OCI-LY1 (cell line): ENCODE data around the gene B4GALT5.

Source experiments
- H2AFZ ChIP-seq: fragments of 200-600 bp; sonication (generic), shearing (Covaris generic); 2 replicates; pipeline ENCODE4 v1.6.0; 2014; ENCODE audit warnings: antibody characterized with exemption, mild to moderate bottlenecking, low read length
- H3F3A ChIP-seq: fragments of 200-600 bp; sonication (generic), shearing (Covaris generic); 2 replicates; pipeline ENCODE4 v1.6.0; 2014; ENCODE audit warnings: mild to moderate bottlenecking, antibody characterized with exemption, low read length, moderate library complexity; ENCODE audit not compliant: insufficient read depth
- H3K27ac ChIP-seq: fragments of 200-600 bp; sonication (generic); 2 replicates; pipeline ENCODE4 v1.5.1; 2014; ENCODE audit warnings: low read length, mixed run types, mild to moderate bottlenecking, low read depth; ENCODE audit not compliant: poor library complexity, severe bottlenecking
- H3K27me3 ChIP-seq: fragments of 200-600 bp; sonication (generic); 2 replicates; pipeline ENCODE4 v1.6.0; 2014; ENCODE audit warnings: antibody characterized with exemption, mild to moderate bottlenecking, low read length, moderate library complexity; ENCODE audit not compliant: insufficient read depth
- H3K36me3 ChIP-seq: fragments of 200-600 bp; sonication (generic); 2 replicates; pipeline ENCODE4 v1.6.1; 2014; ENCODE audit warnings: mild to moderate bottlenecking, antibody characterized with exemption, low read length, moderate library complexity, mixed read lengths; ENCODE audit not compliant: insufficient read depth
- H3K4me1 ChIP-seq: fragments of 200-600 bp; sonication (generic); 2 replicates; pipeline ENCODE4 v1.5.1; 2014; ENCODE audit warnings: mild to moderate bottlenecking, low read length, moderate library complexity; ENCODE audit not compliant: insufficient read depth, severe bottlenecking
- H3K4me2 ChIP-seq: fragments of 200-600 bp; sonication (generic), shearing (Covaris generic); 2 replicates; pipeline ENCODE4 v1.6.1; 2014; ENCODE audit warnings: low read length
- H3K4me3 ChIP-seq: fragments of 200-600 bp; sonication (generic); 2 replicates; pipeline ENCODE4 v1.5.1; 2014; ENCODE audit warnings: low read length, low read depth, mild to moderate bottlenecking, mixed read lengths; ENCODE audit not compliant: poor library complexity, severe bottlenecking
- H3K79me2 ChIP-seq: fragments of 200-600 bp; shearing (Covaris generic); 2 replicates; pipeline ENCODE4 v1.6.1; 2016; ENCODE audit warnings: mixed run types, low read length, mixed read lengths; ENCODE audit not compliant: insufficient read depth
- H3K9ac ChIP-seq: fragments of 200-600 bp; sonication (generic), shearing (Covaris generic); 2 replicates; pipeline ENCODE4 v1.6.1; 2014; ENCODE audit warnings: mild to moderate bottlenecking, low read length, mixed read lengths
- H3K9me2 ChIP-seq: fragments of 200-600 bp; sonication (generic), shearing (Covaris generic); 2 replicates; pipeline ENCODE4 v1.6.1; 2014; ENCODE audit warnings: low read depth, mild to moderate bottlenecking, low read length, mixed read lengths
- H3K9me3 ChIP-seq: fragments of 200-600 bp; shearing (Covaris generic); 2 replicates; pipeline ENCODE4 v1.6.1; 2014; ENCODE audit warnings: low read length, mixed read lengths
- H4K20me1 ChIP-seq: fragments of 200-600 bp; sonication (generic), shearing (Covaris generic); 2 replicates; pipeline ENCODE4 v1.6.0; 2016; ENCODE audit warnings: mild to moderate bottlenecking, low read length; ENCODE audit not compliant: insufficient read depth
- CTCF ChIP-seq: fragments of 200-600 bp; sonication (generic), shearing (Covaris generic); IDR thresholded peaks from 2 replicates; pipeline ENCODE4 v1.5.1; 2017; ENCODE audit warnings: mild to moderate bottlenecking, antibody characterized with exemption, low read length, moderate library complexity, mixed read lengths
- EZH2 ChIP-seq: fragments of 200-600 bp; sonication (generic), shearing (Covaris generic); IDR thresholded peaks from 2 replicates; pipeline ENCODE4 v1.8.0; 2017; ENCODE audit warnings: borderline replicate concordance, mixed run types, mild to moderate bottlenecking, antibody characterized with exemption, low read length, moderate library complexity, mixed read lengths

Gene B4GALT5

GRCh38 chr20:49595346-49595745 is 118.3 kb downstream of the B4GALT5 start:
- no peaks in the 10 kb centered on the region for H3K36me3 ChIP-seq
- H3K4me3 ChIP-seq = no peak overlapping the region
- H4K20me1 ChIP-seq = no peaks in the 10 kb centered on the region
- no peaks in the 10 kb centered on the region for H3K79me2 ChIP-seq
- no peaks in the 10 kb centered on the region for H3K9me2 ChIP-seq
- no peak for TF ChIP-seq EZH2
- no peak for TF ChIP-seq CTCF
- no peak overlapping the region for H3K9ac ChIP-seq
- H2AFZ ChIP-seq = no peak overlapping the region
- H3K4me2 ChIP-seq = no peak overlapping the region
- no peaks in the 10 kb centered on the region for H3F3A ChIP-seq
- H3K27ac ChIP-seq = no peak overlapping the region
- H3K27me3 ChIP-seq = no peaks in the 10 kb centered on the region
- H3K4me1 ChIP-seq = peaks cover 13% of the 10 kb centered on the region
- peaks cover 4% of the 10 kb centered on the region; the same call in 1 of the 2 replicates for H3K9me3 ChIP-seq

GRCh38 chr20:49594931-49595315 is 118.8 kb downstream of the B4GALT5 start:
- H3K4me2 ChIP-seq = no peak overlapping the region
- H3F3A ChIP-seq = no peaks in the 10 kb centered on the region
- no peak overlapping the region for H3K9ac ChIP-seq
- no peaks in the 10 kb centered on the region for H3K9me2 ChIP-seq
- H3K27ac ChIP-seq = no peak overlapping the region
- H3K4me3 ChIP-seq = no peak overlapping the region
- H4K20me1 ChIP-seq = no peaks in the 10 kb centered on the region
- H3K27me3 ChIP-seq = no peaks in the 10 kb centered on the region
- peaks cover 18% of the 10 kb centered on the region for H3K4me1 ChIP-seq
- H3K9me3 ChIP-seq = peaks cover 4% of the 10 kb centered on the region; the same call in 1 of the 2 replicates
- no peak overlapping the region for H2AFZ ChIP-seq
- TF ChIP-seq EZH2 (no peak), CTCF (no peak)
- no peaks in the 10 kb centered on the region for H3K36me3 ChIP-seq
- no peaks in the 10 kb centered on the region for H3K79me2 ChIP-seq

DNA sequence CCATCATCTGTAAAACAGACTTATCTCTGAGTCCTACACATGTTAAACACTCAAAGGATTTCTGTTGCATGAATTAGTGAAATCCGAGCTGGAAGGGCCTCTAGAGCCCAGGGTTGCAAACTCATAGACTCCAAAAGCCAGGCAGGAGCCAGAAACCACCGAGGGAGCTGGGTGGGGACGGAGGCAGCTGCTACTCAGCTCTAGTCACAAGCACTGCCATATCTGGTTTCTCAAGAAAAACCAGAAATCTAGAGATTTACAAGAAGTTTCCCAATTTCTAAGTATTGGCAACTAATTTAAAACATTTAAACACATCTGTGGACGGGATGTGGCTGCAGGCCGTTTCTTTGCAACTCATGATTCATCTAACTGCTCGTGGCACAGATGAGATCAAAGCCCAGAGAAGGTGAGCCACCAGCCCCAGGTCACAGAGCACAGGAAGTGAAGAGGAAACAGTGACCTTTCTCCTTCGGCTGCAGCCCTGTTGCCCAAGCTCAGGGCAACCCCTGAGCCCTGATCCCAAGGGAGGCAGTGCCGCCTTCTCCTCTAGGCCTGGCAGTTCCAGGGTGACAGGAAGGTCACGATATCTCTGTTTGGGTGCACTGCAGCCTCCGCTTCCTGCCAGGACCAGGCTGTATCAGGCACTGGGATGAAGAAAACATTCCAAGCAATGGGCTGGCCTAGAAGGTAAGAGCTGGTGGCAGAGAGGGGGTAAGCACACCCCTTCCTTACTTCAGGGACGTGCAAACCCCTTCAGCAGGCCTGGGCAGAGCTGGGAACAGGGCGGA is 119.3 kb downstream of the B4GALT5 start:
- Histone ChIP-seq H3K4me3 (no peak overlapping the region), H3K79me2 (no peaks in the 10 kb centered on the region), H3K4me1 (peaks cover 19% of the 10 kb centered on the region), H3K9me3 (peaks cover 4% of the 10 kb centered on the region; the same call in 1 of the 2 replicates), H3F3A (no peaks in the 10 kb centered on the region), H3K9ac (no peak overlapping the region), H3K4me2 (no peak overlapping the region), H3K36me3 (no peaks in the 10 kb centered on the region), H2AFZ (no peak overlapping the region), H3K27me3 (no peaks in the 10 kb centered on the region), H3K9me2 (no peaks in the 10 kb centered on the region), H3K27ac (no peak overlapping the region), H4K20me1 (no peaks in the 10 kb centered on the region)
- TF ChIP-seq EZH2 (no peak), CTCF (no peak)
